ENCODE measurements around the gene LANCL3.
"Not testable (repeated sequence)": the region's sequence is repeated elsewhere in the genome, so short reads cannot be mapped to it uniquely, and the experiment has no call there.

- TF ChIP-seq, protein P1, sequence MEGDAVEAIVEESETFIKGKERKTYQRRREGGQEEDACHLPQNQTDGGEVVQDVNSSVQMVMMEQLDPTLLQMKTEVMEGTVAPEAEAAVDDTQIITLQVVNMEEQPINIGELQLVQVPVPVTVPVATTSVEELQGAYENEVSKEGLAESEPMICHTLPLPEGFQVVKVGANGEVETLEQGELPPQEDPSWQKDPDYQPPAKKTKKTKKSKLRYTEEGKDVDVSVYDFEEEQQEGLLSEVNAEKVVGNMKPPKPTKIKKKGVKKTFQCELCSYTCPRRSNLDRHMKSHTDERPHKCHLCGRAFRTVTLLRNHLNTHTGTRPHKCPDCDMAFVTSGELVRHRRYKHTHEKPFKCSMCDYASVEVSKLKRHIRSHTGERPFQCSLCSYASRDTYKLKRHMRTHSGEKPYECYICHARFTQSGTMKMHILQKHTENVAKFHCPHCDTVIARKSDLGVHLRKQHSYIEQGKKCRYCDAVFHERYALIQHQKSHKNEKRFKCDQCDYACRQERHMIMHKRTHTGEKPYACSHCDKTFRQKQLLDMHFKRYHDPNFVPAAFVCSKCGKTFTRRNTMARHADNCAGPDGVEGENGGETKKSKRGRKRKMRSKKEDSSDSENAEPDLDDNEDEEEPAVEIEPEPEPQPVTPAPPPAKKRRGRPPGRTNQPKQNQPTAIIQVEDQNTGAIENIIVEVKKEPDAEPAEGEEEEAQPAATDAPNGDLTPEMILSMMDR (IDR thresholded peaks at IDR 0.05) = not testable (repeated sequence)
- peak; percentile 61 for TF ChIP-seq EZH2 (IDR thresholded peaks at IDR 0.05)
- TF ChIP-seq EZH2phosphoT487 (IDR thresholded peaks at IDR 0.05) = not testable (repeated sequence)
Measured at GRCh38 chrX:37571426-37572107, at the start of gene LANCL3.

All from neural progenitor cell (in vitro differentiated cells).